B cell (primary cell): ENCODE measurements around the gene MIDN. TPM values are rescaled to one million over a fixed set of nuclear protein-coding genes. Genes with fewer than 3 reads are reported as not detected.

Experiments used
- ATAC-seq: fragments of 200-7000 bp; cut with Tn5 transposase; one replicate; pipeline ENCODE4 v1.10.0; 2021; ENCODE audit warnings: low read depth, mild to moderate bottlenecking, moderate number of reproducible peaks, moderate library complexity
- CTCF ChIA-PET: fragments of 350-600 bp; sonication (Branson Sonifier 250); formaldehyde crosslinking; loops from one replicate; lab custom pipeline; 2021; ENCODE audit warnings: antibody characterized with exemption, inconsistent platforms; lab: Charles Lee
- POLR2A ChIA-PET: fragments of 350-600 bp; sonication (Branson Sonifier 250); formaldehyde crosslinking; loops from one replicate; lab custom pipeline; 2021; ENCODE audit warnings: antibody characterized with exemption; lab: Charles Lee
- DNase-seq: peaks from one replicate; pipeline ENCODE4 v3.0.0; 2013
- H2AFZ ChIP-seq: 2 replicates; pipeline ENCODE4 v1.6.1; 2012; ENCODE audit warnings: mild to moderate bottlenecking, low read depth, low read length; ENCODE audit not compliant: insufficient read depth, poor library complexity, severe bottlenecking
- H3K27ac ChIP-seq, 2 donors: 1 replicate in 1 of 2; 2 replicates in 1 of 2; pipeline ENCODE4 v1.5.1; 2012 to 2013; ENCODE audit warnings: low read length in 2 of 2, mild to moderate bottlenecking in 2 of 2, moderate library complexity in 1 of 2
- H3K27me3 ChIP-seq, 4 experiments: fragments of 200-600 bp in 1 of 4; sonication (generic) in 1 of 4; replicated peaks in 1 of 4; 1 replicate in 2 of 4; 2 replicates in 2 of 4; pipeline versions ENCODE4 v1.6.1 to v1.7.0; 2013 to 2016; ENCODE audit warnings: low read length in 3 of 4, mild to moderate bottlenecking in 2 of 4, mixed read lengths in 1 of 4, moderate library complexity in 1 of 4; ENCODE audit not compliant: insufficient read depth in 4 of 4, control insufficient read depth in 3 of 4; ENCODE audit errors: control extremely low read depth in 1 of 4
- H3K36me3 ChIP-seq, 2 experiments: replicated peaks in 1 of 2; 1 replicate in 1 of 2; 2 replicates in 1 of 2; pipeline versions ENCODE4 v1.6.1 to v1.7.1; 2013; ENCODE audit warnings: low read length in 1 of 2; ENCODE audit not compliant: insufficient read depth in 2 of 2, control insufficient read depth in 1 of 2; ENCODE audit errors: control extremely low read depth in 1 of 2, extremely low read depth in 1 of 2
- H3K4me1 ChIP-seq, 2 donors: fragments of 200-600 bp in 1 of 2; sonication (generic) in 1 of 2; 1 replicate in 1 of 2; 2 replicates in 1 of 2; pipeline versions ENCODE4 v1.5.1 to v1.6.1; 2013 to 2017; ENCODE audit warnings: low read length in 2 of 2; ENCODE audit not compliant: control insufficient read depth in 2 of 2, insufficient read depth in 2 of 2
- H3K4me2 ChIP-seq: replicated peaks from 2 replicates; pipeline ENCODE3; 2012; ENCODE audit warnings: mild to moderate bottlenecking, low read depth, low read length; ENCODE audit not compliant: poor library complexity, severe bottlenecking
- H3K4me3 ChIP-seq, 5 experiments: fragments of 200-600 bp in 1 of 5; sonication (generic) in 1 of 5; 1 replicate in 3 of 5; 2 replicates in 2 of 5; pipeline versions ENCODE4 v1.5.1 to v1.7.0; 2011 to 2016; ENCODE audit warnings: low read length in 4 of 5, mild to moderate bottlenecking in 4 of 5, low read depth in 2 of 5, control low read depth in 1 of 5, moderate library complexity in 1 of 5; ENCODE audit not compliant: insufficient read depth in 1 of 5; ENCODE audit errors: control extremely low read depth in 1 of 5, extremely low read depth in 1 of 5
- H3K79me2 ChIP-seq: fragments of 200-600 bp; sonication (generic); one replicate; pipeline ENCODE4 v1.6.0; 2016; ENCODE audit warnings: low read length; ENCODE audit not compliant: control insufficient read depth, insufficient read depth
- H3K9ac ChIP-seq: fragments of 200-600 bp; sonication (generic); 2 replicates; pipeline ENCODE4 v1.6.1; 2017; ENCODE audit warnings: mild to moderate bottlenecking, low read length, moderate library complexity
- H3K9me3 ChIP-seq, 3 donors: one replicate each; pipeline versions ENCODE4 v1.6.1 to v1.7.1; 2013; ENCODE audit warnings: low read length in 2 of 3; ENCODE audit not compliant: control insufficient read depth in 2 of 3, insufficient read depth in 1 of 3; ENCODE audit errors: control extremely low read depth in 1 of 3
- H4K20me1 ChIP-seq: 2 replicates; pipeline ENCODE4 v1.6.0; 2012; ENCODE audit warnings: mild to moderate bottlenecking, low read length; ENCODE audit not compliant: insufficient read depth, control insufficient read depth, poor library complexity, severe bottlenecking
- H3K27ac Mint-ChIP-seq: one replicate; pipeline ENCODE4 v1.8.0; 2021; ENCODE audit warnings: mixed read lengths
- H3K27me3 Mint-ChIP-seq: one replicate; pipeline ENCODE4 v1.8.0; 2021; ENCODE audit warnings: mixed read lengths
- H3K4me1 Mint-ChIP-seq: one replicate; pipeline ENCODE4 v1.8.0; 2021; ENCODE audit warnings: mixed read lengths
- H3K4me3 Mint-ChIP-seq: one replicate; pipeline ENCODE4 v1.8.0; 2021; ENCODE audit warnings: mixed read lengths
- H3K9me3 Mint-ChIP-seq: one replicate; pipeline ENCODE4 v1.8.0; 2022; ENCODE audit warnings: mixed read lengths; ENCODE audit not compliant: insufficient read depth
- CTCF ChIP-seq: fragments of 200-600 bp; IDR thresholded peaks from one replicate; pipeline ENCODE4 v1.8.0; 2022; ENCODE audit warnings: antibody characterized with exemption, mild to moderate bottlenecking
- EZH2 ChIP-seq: IDR thresholded peaks from 2 replicates; pipeline ENCODE4 v1.6.1; 2012; ENCODE audit warnings: borderline replicate concordance, low read depth, mild to moderate bottlenecking, moderate library complexity, low read length; ENCODE audit not compliant: insufficient read depth, poor library complexity, severe bottlenecking
- WGBS: methylation state at CpG from one replicate; pipeline ENCODE4 v1.1.5; 2013; ENCODE audit warnings: missing lambda C conversion rate; ENCODE audit not compliant: insufficient coverage; 5-methylcytosine and 5-hydroxymethylcytosine counted together
- intact Hi-C: fragments of 100-400 bp; cut with micrococcal nuclease; formaldehyde crosslinking; loops from one replicate; pipeline ENCODE4 v1.10.0; 2022
- polyA plus RNA-seq: library from polyadenylated mRNA; depleted of rRNA; stranded (reverse); fragments of >200 nt; gene quantifications from 2 replicates; pipeline ENCODE4 v1.2.3, GENCODE V29; 2012
- total RNA-seq, 2 donors: library from RNA; stranded (reverse); fragments of 120-200 nt in 1 of 2; gene quantifications; 1 replicate in 1 of 2; 2 replicates in 1 of 2; pipeline versions ENCODE4 v1.2.3 to v1.2.4, GENCODE V29; 2013 to 2022

Gene MIDN
- total and polyA plus RNA-seq, 2 donors (not counting 1 experiment from before 2014, with no cell fraction given), result 98.5 to 156 TPM

- Mint-ChIP-seq H3K27ac (no peak overlapping the region), H3K9me3 (no peaks in the 10 kb centered on the region), H3K4me3 (peak overlapping the region; percentile 87), H3K27me3 (peaks cover 8% of the 10 kb centered on the region), H3K4me1 (peaks cover 36% of the 10 kb centered on the region)
- ATAC-seq (peak; percentile 50), DNase-seq (peak; percentile 96)
- H3K4me1 ChIP-seq, result peaks cover 42 to 61% of the 10 kb centered on the region in 2 donors
- H3K9ac ChIP-seq, result no peak overlapping the region
- peak overlapping the region in 1 of 2 donors; percentile 27 for H3K27ac ChIP-seq
- peak overlapping the region; percentile 16 to 92 (median 37) for H3K4me3 ChIP-seq
- peaks cover 0 to 21% (median 7%) of the 10 kb centered on the region in 4 experiments for H3K27me3 ChIP-seq
- peak overlapping the region; percentile 99 for H3K4me2 ChIP-seq
- H3K79me2 ChIP-seq, result peaks cover 23% of the 10 kb centered on the region
- intact Hi-C loops, result loop anchor here (1.0 to 10.0 kb wide), 9 partner anchors 35 to 1945 kb away; partner anchors contain the start of genes CNN2, GPX4, NCLN and RNU6-2
- WGBS, result 16% methylated on average over 79 of the region's 84 CpGs
- POLR2A ChIA-PET, result interaction anchor here (0.7 to 7.8 kb wide), 2 partner anchors 25 to 152 kb away, joined by 5 to 402 read pairs; partner anchors contain the start of gene CIRBP
- H3K36me3 ChIP-seq, result peaks cover 0 to 4% of the 10 kb centered on the region in 2 experiments
- H2AFZ ChIP-seq, result peak overlapping the region; percentile 25
- H3K9me3 ChIP-seq, result no peaks in the 10 kb centered on the region
- CTCF ChIA-PET, result interaction anchor here (1.0 to 8.0 kb wide), 10 partner anchors 25 to 256 kb away, joined by 3 to 658 read pairs (median 3); partner anchors contain the start of genes CIRBP, FAM174C and WDR18
- H4K20me1 ChIP-seq, result peaks cover 17% of the 10 kb centered on the region
- TF ChIP-seq CTCF (peak; percentile 94), EZH2 (no peak)
These were observed 8.3 kb upstream of the MIDN start for GRCh38 chr19:1239796-1240737.
